GM19372 (cell line): ENCODE measurements around the gene JUNB.

Experiments
- ATAC-seq: cut with Tn5 transposase; IDR thresholded peaks from one replicate; pipeline ENCODE4 v1.9.1; 2021; ENCODE audit warnings: mild to moderate bottlenecking, low read depth, moderate library complexity; ENCODE audit not compliant: unreplicated experiment

The JUNB gene

DNA sequence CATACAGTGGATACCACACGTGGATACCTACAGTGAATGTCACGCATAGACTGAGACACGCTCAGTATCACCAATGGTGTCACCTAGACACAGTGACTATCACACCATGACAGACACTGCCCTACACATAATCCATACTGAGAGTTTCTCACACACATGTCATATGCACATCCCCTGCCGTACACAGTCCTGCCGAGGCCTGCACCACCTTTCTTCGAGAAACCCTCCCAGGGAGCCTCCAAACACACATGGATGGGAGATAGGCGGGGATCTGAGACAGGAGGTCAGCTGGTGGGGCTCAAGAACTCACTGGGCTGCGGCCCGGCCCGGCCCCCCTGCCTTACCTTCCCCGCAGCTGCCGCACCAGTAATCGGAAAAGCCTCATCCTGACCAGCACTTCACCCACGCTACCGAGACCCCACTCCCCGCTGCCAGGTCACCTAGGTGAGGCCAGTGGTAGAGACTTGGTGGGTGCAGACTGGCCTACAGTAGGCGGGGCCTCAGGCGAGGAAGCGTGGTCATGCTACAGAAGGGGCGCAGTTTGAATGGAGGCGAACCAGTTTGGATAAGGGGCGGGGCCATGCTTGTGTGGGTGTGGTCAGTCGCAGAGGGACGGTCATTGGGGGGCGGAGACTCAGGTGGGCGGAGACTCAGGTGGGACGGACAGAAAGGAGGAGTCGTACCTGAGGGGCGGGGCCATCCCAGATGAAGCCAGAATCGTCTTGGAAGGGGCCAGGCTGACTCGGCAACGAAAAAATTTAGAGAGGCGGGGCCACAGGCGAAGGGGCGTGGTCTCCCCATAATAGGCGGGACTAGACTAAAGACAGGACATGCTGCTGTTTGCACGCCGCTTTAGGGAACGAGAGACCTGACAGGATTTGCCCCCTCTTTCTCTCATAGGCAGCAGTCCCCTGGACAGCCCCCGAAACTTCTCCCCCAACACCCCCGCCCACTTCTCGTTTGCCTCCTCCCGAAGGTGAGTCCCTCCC lies 49.1 kb downstream of the JUNB start:
- ATAC-seq: no peak

GRCh38 chr19:12841094-12841493 lies 49.8 kb downstream of the JUNB start:
- no peak for ATAC-seq

DNA sequence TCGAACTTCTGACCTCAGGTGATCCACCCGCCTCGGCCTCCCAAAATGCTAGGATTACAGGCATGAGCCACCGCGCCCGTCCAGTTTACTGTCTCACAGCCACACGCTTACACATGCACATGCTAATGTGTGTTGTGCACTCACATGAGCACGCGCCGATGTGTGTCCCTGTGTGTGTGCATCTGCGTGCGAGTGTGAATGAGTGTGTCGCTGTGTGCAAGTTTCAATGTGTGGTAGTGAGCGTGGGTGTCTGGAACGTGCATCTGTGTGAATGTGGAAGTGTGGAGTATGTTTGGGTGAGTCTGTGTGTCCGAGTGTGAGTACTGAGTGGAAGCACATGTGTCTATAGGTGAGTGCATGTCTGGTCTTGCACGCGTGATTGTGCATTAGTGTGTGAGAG lies 51.2 kb downstream of the JUNB start:
- no peak for ATAC-seq
